Vagina (tissue), 2 donors: ENCODE results near the gene MASP2. TPM values are rescaled to one million over a fixed set of nuclear protein-coding genes. Genes with fewer than 3 reads are reported as not detected.
"Not testable (repeated sequence)": the region's sequence is repeated elsewhere in the genome, so short reads cannot be mapped to it uniquely, and the experiment has no call there.

Source experiments
- DNase-seq, 2 donors: peaks; one replicate each; pipeline ENCODE4 v3.0.0-alpha.2; 2017; ENCODE audit errors: extremely low spot score in 2 of 2
- H3K27ac ChIP-seq: fragments of 200-600 bp; sonication (generic); one replicate; pipeline ENCODE4 v1.5.1; 2019
- H3K27me3 ChIP-seq: fragments of 200-600 bp; sonication (generic); one replicate; pipeline ENCODE4 v1.5.1; 2019
- H3K36me3 ChIP-seq, 2 donors: fragments of 200-600 bp; sonication (generic); one replicate each; pipeline ENCODE4 v1.5.1; 2017 to 2019
- H3K4me1 ChIP-seq: fragments of 200-600 bp; sonication (generic); one replicate; pipeline ENCODE4 v1.5.1; 2019
- H3K4me3 ChIP-seq, 2 donors: fragments of 200-600 bp; sonication (generic); 1 replicate in 1 of 2; 2 replicates in 1 of 2; pipeline ENCODE4 v1.5.1; 2016 to 2019
- H3K9me3 ChIP-seq: fragments of 200-600 bp; sonication (generic); one replicate; pipeline ENCODE4 v1.5.1; 2019
- POLR2A ChIP-seq, 2 donors: fragments of 450-650 bp; IDR thresholded peaks; one replicate each; pipeline ENCODE4 v1.6.1; 2017; ENCODE audit warnings: antibody characterized with exemption in 2 of 2, mild to moderate bottlenecking in 2 of 2, moderate library complexity in 2 of 2
- POLR2AphosphoS5 ChIP-seq, 2 donors: sonication (generic); formaldehyde crosslinking; IDR thresholded peaks; one replicate each; pipeline ENCODE4 v1.9.0; 2017; ENCODE audit warnings: antibody characterized with exemption in 2 of 2, mild to moderate bottlenecking in 2 of 2, low read depth in 1 of 2; ENCODE audit not compliant: insufficient read depth in 1 of 2
- intact Hi-C: fragments of 100-400 bp; cut with DNase I; formaldehyde crosslinking; loops from one replicate; pipeline ENCODE4 v1.15.1; 2023
- total RNA-seq: library from RNA; depleted of rRNA; stranded (reverse); fragments of >200 nt; gene quantifications from one replicate; pipeline ENCODE4 v1.2.3, GENCODE V29; 2016
- TF ChIP-seq, protein P1 (sequence below), 3 experiments: fragments of 450-650 bp in 2 of 3; fragments of 200-600 bp in 1 of 3; sonication (generic) in 1 of 3; IDR thresholded peaks; one replicate each; pipeline ENCODE4 v1.5.1; 2017 to 2019; ENCODE audit warnings: antibody characterized with exemption in 3 of 3, mild to moderate bottlenecking in 2 of 3, moderate library complexity in 2 of 3

Gene MASP2
- total RNA-seq, 1 donor from 2014 or later: not detected

DNA sequence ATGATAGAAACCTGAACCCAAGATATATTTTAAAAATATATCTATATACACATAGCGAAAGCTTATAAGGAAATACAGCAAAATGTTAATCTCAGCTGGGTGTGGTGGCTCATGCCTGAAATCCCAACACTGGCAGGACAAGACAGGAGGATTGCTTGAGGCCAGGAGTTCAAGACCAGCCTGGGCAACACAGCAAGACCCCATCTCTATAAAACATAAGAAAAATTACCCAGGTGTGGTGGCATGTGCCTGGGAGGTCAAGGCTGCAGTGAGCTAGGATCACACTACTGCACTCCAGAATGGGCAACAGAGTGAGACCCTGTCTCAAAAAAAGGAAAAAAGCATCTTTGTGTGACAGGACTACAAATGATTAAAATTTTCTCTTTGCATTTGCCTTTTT lies 18.8 kb upstream of the MASP2 start:
- Histone ChIP-seq H3K9me3 (no peaks in the 10 kb centered on the region), H3K27ac (no peak overlapping the region), H3K36me3 (peaks cover 0 to 54% of the 10 kb centered on the region in 2 donors), H3K4me1 (peaks cover 9% of the 10 kb centered on the region), H3K4me3 (no peak overlapping the region), H3K27me3 (no peaks in the 10 kb centered on the region)
- intact Hi-C loops: no loop called here
- TF ChIP-seq POLR2A (IDR thresholded peaks at IDR 0.05): no peak
- no peak for TF ChIP-seq POLR2AphosphoS5 (IDR thresholded peaks at IDR 0.05; ENCODE audit: insufficient read depth in 1 of 2, low read depth in 1 of 2)
- TF ChIP-seq, protein P1, sequence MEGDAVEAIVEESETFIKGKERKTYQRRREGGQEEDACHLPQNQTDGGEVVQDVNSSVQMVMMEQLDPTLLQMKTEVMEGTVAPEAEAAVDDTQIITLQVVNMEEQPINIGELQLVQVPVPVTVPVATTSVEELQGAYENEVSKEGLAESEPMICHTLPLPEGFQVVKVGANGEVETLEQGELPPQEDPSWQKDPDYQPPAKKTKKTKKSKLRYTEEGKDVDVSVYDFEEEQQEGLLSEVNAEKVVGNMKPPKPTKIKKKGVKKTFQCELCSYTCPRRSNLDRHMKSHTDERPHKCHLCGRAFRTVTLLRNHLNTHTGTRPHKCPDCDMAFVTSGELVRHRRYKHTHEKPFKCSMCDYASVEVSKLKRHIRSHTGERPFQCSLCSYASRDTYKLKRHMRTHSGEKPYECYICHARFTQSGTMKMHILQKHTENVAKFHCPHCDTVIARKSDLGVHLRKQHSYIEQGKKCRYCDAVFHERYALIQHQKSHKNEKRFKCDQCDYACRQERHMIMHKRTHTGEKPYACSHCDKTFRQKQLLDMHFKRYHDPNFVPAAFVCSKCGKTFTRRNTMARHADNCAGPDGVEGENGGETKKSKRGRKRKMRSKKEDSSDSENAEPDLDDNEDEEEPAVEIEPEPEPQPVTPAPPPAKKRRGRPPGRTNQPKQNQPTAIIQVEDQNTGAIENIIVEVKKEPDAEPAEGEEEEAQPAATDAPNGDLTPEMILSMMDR (IDR thresholded peaks at IDR 0.05): no peak
- DNase-seq: no peak

DNA sequence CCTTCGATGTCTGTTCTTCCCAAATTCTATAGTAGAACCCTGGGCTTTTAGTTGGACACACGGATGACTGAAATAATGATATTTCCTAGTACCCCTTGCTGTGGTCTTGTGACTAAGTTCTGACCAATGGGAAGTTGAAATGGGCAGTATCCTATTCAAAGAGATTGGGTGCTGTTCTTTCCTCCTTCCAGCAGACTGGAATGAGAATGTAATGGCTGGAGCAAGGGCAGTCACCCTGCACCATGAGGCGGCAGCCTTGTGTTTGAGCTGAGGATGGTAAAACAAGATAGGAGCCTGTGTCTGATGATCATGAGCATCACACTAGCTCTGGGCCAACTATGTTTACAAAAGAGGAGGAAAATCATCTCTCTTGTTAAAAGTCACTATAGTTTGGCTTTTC lies 17.9 kb upstream of the MASP2 start:
- no peaks in the 10 kb centered on the region for H3K9me3 ChIP-seq
- H3K27me3 ChIP-seq: no peaks in the 10 kb centered on the region
- intact Hi-C loops: no loop called here
- DNase-seq: no peak
- H3K27ac ChIP-seq: no peak overlapping the region
- no peak overlapping the region for H3K4me3 ChIP-seq
- peaks cover 0 to 48% of the 10 kb centered on the region in 2 donors for H3K36me3 ChIP-seq
- peaks cover 14% of the 10 kb centered on the region for H3K4me1 ChIP-seq
- TF ChIP-seq, protein P1 (IDR thresholded peaks at IDR 0.05): no peak
- TF ChIP-seq POLR2AphosphoS5 (IDR thresholded peaks at IDR 0.05; ENCODE audit: insufficient read depth in 1 of 2, low read depth in 1 of 2) (no peak), POLR2A (IDR thresholded peaks at IDR 0.05) (no peak)

DNA sequence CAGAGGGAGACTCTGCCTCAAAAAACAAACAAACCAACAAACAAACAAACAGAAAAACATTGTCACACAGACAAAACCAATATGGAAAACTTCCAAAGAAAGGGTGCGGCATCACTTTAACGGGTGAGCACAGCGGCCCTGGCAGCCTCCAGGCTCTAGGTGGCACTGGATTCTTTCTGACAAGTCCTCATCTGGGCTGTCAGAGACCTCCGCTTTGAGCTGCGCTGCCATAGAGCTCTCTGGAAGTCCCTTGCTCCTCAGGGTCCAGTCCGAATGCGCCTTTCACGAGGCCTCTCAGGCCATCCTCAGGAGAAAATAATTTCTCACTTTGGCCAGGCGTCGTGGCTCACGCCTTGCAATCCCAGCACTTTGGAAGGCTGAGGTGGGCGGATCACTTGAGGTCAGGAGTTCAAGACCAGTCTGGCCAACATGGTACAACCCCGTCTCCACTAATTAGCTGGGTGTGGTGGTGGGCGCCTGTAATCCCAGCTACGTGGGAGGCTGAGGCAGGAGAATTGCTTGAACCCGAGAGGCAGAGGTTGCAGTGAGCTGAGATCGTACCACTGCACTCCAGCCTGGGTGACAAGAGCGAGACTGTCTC lies 17.0 kb upstream of the MASP2 start:
- H3K4me3 ChIP-seq, H3K27me3 ChIP-seq, DNase-seq, intact Hi-C loops, H3K9me3 ChIP-seq, H3K27ac ChIP-seq: not testable (repeated sequence)
- Histone ChIP-seq H3K4me1 (peaks cover 19% of the 10 kb centered on the region), H3K36me3 (peaks cover 0 to 39% of the 10 kb centered on the region in 2 donors)

DNA sequence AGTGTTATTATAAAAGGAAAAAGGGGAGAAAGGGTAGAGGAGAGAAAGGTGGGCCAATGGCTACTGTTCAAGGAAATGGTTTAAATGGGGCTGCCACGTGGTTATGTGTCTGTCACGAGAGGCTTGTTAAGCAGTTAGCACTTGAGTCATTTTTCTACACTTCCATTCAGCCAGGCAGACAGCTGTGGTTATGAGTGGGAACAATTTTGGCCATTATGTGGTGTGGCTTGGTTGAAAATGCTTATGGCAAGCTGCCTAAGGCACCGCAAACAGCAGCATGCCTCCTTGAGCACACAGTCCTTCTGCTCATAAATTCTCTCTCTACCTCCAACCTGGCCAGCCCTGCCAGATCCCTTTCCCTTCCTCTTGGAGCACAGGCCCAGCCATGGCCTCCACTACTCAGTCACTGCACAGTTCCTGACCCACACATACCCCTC lies 15.9 kb upstream of the MASP2 start:
- DNase-seq: no peak
- intact Hi-C loops: no loop called here
- TF ChIP-seq POLR2A (IDR thresholded peaks at IDR 0.05): no peak
- TF ChIP-seq, protein P1 (IDR thresholded peaks at IDR 0.05): no peak
- TF ChIP-seq POLR2AphosphoS5 (IDR thresholded peaks at IDR 0.05; ENCODE audit: insufficient read depth in 1 of 2, low read depth in 1 of 2): no peak
- peaks cover 26% of the 10 kb centered on the region for H3K4me1 ChIP-seq
- peaks cover 0 to 29% of the 10 kb centered on the region in 2 donors for H3K36me3 ChIP-seq
- H3K4me3 ChIP-seq: no peak overlapping the region
- H3K27ac ChIP-seq: no peak overlapping the region
- H3K27me3 ChIP-seq: no peaks in the 10 kb centered on the region
- no peaks in the 10 kb centered on the region for H3K9me3 ChIP-seq

DNA sequence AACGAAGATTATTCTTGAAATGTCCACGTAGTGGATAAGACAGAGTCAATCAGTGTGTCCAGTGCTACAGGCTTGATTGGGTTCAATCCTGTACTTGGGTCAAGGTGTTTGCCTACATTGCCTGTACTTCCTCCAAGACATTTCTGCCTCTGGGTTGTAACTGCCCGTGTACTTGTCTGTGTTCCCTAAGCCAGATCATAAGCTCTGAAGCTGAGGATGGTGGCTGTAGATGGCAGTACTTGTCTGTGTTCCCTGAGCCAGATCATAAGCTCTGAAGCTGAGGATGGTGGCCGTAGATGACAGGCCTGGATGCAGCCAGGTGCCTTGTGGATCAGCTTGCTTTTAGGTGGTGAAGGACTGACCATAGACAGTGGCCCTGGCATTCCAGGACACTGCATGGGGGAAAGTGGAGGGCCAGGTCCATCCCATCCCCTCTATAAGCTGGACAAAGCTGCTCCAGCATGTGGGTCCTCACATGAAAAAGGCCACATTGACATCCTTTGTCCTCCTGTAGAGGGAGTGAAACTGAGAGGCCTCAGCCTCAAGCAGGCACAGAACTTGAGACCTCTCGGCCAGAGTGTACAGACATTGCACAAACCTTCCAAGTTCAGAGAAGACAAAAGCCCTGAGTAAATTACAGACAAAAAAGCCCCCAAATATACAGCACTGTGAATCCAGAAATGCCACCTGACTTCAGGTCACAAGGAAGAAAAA lies 14.8 kb upstream of the MASP2 start:
- Histone ChIP-seq H3K4me3 (no peak overlapping the region), H3K36me3 (peaks cover 0 to 23% of the 10 kb centered on the region in 2 donors), H3K4me1 (peaks cover 26% of the 10 kb centered on the region), H3K27ac (no peak overlapping the region), H3K27me3 (no peaks in the 10 kb centered on the region), H3K9me3 (no peaks in the 10 kb centered on the region)
- intact Hi-C loops: no loop called here
- no peak for DNase-seq
- TF ChIP-seq, protein P1 (IDR thresholded peaks at IDR 0.05): no peak
- no peak for TF ChIP-seq POLR2A (IDR thresholded peaks at IDR 0.05)
- TF ChIP-seq POLR2AphosphoS5 (IDR thresholded peaks at IDR 0.05; ENCODE audit: insufficient read depth in 1 of 2, low read depth in 1 of 2): no peak
